RPMI8226 (cell line): ENCODE measurements around the gene CBFB.

ENCODE experiments used
- DNase-seq: peaks from one replicate; pipeline ENCODE4 v3.0.0-alpha.2; 2015

The CBFB gene

DNA sequence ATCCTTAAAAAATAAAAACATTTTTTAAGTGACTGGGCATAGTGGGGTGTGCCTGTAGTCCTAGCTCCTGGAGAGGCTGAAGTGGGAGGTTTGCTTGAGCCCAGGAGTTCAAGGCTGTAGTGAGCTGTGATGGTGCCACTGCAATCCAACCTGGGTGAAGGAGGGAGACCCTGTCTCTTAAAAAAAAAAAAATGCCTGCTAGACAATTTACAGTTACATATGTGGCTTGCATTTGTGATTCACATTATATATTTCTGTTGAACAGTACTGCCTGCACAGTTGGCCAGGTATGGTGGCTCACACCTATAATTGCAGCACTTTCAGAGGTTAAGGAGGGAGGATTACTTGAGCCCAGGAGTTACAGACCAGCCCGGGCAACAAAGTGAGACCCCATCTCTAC lies 23.4 kb downstream of the CBFB start:
- DNase-seq = no peak

DNA sequence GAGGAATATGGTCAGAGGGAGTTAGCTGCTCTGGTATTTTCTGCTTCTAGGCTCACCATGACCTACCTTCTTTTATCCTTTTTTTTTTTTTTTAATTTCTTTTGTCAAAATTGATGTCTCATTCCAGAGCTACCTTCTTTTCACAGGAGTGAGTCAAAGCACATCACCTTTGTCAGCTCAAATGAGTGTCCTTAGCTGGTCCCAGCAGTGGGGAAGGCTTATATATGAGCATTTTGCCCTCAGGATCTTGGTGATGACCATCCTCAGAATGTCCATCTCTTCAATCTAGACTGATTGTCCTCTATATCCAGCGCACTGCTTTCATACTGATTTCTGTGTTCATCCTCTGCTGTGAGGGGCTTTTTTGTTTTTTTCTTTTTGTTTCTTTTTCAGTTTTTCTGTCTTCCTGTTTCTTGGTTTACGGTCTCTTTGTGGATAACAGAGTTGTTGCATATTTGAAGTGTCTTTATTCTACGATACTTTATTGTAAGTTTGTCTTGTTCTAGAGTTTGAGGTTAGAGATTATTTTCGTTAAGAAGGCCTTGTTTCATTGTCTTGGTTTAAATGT lies 24.9 kb downstream of the CBFB start:
- DNase-seq = no peak

DNA sequence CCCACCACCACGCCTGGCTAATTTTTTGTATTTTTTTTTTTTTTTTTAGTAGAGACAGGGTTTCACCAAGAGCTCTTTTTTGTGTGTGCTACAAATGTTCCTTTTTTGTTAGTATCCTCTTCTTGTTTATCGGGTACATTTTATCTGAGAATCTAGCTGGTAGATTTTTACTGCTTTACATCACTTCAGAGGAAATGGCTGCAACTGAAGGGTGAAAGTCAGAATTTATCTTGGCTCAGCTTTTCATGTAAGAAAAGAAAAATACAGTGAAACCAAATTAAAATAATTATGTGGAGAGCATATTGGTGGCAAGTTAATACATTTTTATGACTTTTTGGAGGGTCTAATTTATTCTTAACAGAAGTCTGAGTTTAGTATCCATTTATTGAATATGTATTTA lies 26.0 kb downstream of the CBFB start:
- DNase-seq = no peak

DNA sequence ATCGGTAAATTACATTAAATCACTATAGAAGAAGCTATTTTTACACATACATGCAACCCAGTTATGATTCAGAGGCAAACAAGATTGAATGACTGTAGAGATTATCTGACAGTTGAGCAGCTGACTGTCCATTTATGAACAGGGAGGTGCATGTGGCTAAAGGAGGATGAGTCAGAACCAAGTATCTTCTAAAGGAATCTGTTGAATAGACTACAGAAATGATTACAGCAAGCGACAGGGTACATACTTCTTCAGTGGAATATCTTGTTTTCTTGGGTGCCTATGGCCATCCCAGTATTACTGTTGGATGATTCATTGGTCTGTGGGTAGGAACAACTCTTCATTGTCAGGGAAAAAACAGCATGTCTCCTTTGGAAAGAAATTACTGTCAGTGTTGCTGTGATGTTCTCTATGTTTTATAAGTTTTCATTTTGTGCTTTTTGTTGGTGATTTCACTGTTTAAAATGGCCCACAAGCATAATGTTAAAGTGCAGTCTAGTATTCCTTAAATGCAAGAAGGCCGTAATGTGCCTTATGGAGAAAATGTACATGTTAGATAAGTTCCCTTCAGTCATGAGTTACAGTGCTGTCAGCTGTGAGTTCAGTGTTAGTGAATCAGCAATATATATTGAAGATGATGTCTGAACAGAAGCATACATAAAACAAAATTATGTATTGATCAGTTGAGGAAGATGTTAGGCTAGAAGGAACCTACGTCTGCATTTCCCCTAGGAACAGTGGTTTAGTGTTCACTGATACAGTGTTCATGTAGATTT lies 27.0 kb downstream of the CBFB start:
- DNase-seq = no peak

DNA sequence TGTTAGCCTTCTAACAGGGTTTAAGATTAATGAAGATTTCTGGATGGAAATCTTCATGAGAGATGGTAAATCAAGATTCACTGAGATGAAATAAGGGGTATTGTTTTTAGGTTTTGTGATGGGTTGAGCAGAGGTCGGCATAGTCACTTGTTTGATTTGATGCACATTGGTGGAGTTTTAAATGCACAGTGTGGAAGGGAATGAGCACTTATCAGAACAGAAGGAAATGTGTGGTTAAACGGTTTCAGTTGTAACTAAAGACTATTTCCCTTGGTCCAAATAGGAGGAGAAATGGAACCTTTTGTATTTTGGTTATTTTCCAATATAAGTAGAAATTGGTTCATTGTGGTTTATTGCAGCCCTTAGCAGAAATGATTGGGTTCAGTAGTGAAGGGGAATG lies 34.1 kb downstream of the CBFB start:
- no peak for DNase-seq

DNA sequence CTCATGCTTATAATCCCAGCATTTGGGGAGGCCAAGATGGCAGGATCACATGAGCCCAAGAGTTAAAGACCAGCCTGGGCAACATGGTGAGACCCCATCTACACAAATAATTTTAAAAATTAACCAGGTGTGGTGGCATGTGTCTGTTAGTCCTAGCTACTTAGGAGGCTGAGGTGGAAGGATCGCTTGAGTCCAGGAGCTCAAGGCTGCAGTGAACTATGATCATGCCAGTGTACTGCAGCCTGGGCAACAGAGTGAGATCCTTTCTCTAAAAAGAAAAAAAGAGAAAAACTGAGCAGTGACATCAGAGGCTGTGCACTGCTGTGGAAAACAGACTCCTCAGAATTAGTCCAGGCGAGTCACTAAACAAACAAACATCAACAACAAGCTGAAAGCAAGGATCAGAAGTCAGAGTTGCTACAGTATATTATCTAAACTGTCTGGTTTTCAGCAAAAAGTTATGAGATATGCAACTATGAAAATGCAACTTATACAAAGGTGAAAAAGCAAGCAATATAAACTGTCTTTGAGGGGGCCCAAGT lies 39.3 kb downstream of the CBFB start:
- DNase-seq = no peak

DNA sequence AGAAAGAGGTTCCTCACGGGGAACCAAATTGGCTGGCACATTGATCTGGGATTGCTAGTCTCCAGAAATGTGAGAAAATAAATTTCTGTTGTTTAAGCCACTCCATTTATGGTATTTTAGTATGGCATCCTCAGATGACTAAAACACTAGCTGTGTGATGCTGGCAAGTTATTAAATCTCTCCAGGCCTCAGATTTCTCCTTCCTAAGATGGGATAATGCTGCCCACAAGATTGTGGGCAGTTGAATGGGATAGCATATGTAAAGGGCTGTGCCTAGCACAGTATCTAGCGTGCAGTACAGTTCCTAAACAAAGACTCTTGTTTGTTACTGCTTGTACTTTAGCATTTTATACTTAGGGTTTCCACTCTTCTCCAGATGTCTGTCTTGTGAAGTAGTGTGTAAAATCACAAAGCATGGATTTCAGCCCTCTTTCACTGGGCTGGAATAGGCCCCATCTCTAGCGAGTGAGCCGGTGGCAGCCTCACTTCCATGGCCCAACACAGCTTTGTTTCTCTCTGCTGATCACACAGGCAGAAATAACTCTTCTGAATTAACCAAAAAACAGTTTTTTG lies 42.6 kb downstream of the CBFB start:
- DNase-seq = no peak

DNA sequence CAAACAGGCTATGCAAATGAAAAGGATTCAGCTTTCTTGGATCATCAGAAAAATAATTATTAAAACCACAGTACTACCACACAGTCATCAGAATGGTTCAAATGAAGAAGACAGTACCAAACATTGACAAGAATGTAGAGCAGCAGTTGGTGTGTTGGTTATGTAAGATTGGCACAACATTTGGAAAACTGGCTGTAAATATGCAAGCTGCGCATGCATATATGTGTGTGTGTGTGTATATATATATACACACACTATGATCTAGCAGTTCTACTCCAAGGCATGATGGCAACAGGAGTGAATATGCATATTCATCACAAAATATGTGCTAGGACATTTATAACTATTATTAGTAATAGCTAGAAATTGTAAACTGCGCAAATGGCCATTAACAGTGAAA lies 46.4 kb downstream of the CBFB start:
- no peak for DNase-seq

DNA sequence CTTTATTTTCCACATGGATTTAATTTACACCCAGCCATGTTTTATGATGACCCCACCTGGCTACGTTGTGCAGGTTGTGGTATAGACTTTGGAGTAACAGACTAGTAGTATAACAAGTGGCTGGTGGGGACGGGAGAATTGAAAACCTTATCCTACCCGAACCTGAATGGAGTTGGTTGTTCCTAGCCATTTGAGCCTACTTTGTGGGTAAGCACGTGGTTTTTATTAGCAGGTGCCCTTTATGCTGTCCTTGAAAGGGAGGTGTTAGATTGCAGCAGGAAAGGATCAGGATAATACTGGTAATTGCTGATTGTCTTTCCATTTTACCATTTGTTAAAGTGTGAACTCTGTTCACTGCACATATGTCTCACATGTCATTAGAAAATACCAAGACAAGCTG lies 48.9 kb downstream of the CBFB start:
- no peak for DNase-seq

DNA sequence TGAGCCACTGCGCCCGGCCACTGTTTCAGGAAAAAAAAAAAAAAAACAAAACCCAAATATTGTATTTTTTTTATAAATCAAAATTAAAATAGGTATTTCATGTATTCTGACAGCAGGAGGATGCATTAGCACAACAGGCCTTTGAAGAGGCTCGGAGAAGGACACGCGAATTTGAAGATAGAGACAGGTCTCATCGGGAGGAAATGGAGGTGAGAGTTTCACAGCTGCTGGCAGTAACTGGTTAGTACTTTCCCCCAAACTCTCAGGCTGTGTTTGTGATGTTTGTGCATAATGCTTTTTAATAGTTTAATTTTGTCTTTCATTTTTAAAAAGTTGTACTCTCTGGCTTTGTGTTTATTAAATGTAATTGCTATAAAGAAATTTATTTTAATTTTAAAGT lies 53.2 kb downstream of the CBFB start:
- DNase-seq = no peak

DNA sequence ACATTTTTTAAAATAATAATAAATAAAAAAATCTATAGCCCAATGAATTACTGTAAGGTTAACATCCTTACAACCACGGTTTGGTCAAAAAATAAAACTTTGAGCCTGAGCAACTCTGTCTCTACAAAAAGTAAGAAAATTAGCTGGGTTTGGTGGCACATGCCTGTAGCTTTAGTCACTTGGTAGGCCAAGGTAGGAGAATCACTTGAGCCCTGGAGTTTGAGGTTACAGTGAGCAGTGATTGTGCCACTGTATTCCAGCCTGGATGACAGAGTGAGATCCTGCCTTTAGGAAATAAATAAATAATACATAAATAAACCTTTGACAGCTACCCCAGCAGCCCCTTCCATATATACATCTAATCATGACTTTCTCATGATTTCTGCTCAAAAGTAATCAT lies 53.9 kb downstream of the CBFB start:
- no peak for DNase-seq

DNA sequence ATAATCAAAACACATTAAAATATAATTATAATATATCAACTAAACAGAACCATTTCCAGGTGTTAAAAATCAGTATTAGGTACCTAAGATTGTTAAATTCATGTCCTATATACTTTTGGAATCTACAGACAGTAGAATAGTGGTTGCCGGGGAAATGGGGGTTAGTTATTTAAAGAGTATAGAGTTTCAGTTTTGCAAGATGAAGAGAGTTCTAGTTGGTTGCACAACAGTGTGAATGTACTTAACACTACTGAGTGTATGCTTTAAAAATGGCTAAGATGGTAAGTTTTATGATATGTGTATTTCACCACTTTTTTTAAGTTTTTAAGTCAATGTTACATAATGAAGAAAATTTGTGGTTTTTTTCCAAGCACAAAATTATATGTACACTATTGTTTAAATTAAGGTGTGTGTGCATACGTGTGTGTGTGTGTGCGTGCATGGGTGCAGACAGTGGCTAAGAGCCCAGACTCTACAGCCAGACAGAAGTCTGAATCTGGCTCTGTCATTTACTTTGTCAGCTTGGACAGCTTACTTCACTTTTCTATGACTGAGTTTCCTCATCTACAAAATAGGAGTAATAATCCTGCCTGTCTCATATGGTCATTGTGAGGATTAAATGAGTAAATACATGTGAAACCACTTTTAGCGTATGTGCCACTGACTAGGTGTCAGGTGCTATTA lies 55.5 kb downstream of the CBFB start:
- no peak for DNase-seq

DNA sequence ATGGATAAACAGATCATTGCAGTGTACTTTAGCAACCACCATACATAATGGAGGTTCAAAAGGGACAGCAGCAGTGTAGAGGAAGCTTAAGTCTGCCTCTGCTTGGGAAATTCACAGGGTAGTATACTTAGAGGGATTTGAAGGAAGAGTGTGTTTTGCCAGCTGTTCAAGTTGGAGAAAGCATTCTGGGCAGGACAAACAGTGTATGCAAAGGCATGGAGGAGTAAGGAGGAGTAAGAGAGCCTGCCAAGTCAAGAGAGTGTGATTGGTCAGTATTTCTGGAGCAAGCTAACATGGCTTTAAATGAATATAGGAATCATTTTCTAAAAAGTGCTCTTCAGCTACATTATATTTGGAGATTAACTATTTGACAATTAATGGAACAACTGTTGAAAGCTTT lies 57.9 kb downstream of the CBFB start:
- no peak for DNase-seq

DNA sequence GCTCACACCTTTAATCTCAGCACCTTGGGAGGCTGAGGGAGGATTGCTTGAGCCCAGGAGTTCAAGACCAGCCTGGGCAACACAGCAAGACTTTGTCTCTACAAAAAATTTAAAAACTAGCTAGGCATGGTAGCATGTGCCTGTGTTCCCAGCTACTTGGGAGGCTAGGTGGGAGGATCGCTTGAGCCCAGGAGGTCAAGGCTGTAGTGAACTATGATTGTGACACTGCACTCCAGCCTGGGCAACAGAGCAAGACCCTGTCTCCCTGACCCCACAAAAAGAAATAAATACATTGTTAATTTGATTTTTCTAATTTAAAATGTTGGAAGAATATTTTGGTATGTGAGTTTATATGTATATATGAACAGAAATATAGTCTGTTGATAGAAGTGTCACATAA lies 58.3 kb downstream of the CBFB start:
- no peak for DNase-seq

DNA sequence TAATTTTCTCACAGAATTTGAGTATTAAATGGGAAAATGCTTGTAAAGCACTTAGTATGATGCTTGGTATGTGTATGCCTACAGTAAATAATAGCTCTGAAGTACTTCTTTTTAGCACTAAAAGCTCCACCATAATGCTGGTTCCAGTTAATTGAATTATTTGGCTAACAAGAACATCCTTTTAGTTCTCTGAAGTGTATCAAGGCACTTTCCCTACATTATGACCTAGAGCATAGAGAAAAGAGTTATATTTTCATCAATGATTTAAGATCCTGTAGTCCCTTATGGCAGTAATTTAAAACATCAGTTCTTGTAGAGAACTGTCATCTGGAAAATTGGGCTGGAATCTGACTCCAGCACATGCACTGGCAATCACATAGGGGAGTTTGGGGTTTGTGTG lies 58.9 kb downstream of the CBFB start:
- no peak for DNase-seq

DNA sequence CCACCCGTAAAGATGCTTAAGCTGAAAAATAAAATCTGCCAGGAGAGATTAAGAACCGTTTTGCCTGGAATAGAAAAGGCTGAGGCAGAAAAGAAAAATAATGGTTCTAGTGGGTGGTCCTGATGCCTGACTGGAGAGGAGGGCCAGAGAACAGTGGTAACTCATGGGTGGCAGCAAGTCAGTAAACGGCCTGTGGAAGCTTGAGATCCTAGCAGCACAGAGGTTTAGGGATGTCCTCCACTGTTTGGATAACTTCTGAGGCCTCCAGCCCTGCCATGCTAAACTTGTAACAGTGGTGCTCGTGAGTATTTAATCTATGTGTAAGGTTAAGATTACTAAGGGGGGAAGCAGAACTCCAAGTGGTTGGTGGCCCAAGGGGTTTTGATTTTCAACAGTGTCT lies 59.6 kb downstream of the CBFB start:
- DNase-seq = no peak

DNA sequence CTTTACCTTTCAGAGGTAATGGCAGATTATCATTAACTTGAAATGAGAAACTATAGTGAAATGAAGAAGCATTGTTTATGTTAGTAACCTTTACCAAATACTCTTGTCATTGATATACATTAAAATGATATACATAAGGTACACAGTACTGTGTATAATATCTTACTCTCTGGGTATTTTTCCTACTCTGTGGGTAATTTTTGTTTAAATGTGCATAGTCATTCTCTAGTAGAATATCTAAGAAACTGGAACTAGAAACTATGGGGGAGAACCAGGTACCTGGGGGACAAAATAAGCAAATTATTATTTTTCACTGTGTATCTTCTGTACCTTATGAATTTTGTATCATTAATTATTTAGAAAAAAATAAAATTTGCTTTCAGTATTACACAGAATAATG lies 60.2 kb downstream of the CBFB start:
- no peak for DNase-seq

DNA sequence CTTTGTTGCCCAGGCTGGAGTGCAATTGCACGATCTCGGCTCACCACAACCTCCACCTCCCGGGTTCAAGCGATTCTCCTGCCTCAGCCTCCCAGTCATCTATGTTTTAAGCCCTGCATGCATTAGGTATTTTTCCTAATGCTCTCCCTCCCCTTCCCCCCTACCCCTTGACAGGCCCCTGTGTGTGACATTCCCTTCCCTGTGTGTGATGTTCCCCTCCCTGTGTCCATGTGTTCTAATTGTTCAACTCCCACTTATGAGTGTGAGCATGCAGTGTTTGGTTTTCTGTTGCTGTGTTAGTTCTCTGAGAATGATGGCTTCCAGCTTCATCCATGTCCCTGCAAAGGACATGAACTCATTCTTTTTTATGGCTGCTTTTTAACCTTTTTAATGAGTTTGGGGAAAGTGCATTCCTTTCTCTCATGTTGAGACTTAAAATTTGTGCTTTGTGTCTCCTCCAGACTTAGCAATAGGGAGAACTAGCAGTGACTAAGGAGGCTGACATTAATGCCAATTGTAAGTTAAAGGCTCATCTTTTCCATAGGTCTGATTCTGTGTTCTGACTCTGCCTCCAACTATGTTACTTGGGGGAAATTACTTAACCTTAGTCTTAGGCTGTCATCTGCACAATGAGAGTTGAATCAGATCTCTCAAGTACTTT lies 63.1 kb downstream of the CBFB start:
- DNase-seq = no peak

DNA sequence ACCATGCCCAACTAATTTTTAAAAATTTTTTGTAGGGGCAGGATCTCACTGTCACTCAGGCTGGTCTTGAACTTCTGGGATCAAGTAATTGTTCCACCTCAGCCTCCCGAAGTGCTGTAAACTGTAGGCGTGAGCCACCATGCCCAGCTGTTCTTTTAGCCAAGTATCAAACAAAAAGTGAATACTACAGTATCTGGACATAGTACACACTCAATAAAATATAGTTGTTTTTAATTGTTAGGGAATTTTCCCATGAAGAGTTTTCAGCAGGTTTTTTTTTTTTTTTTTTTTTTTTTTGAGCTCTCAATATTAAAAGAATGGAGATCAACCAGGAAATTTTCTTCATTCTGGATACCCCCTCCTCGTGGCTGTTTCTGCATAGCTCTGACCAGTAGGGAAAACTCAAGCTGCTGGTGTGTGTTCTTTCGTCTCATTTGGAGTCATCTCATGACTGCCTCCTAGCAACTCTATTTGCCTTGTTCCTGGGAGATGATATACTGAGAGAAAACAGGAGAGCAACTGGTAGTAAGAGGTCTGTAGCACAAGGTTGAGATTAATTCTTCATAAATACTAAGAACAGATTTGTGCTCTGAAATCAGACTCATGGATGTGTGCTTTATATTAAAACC lies 64.3 kb downstream of the CBFB start:
- no peak for DNase-seq

DNA sequence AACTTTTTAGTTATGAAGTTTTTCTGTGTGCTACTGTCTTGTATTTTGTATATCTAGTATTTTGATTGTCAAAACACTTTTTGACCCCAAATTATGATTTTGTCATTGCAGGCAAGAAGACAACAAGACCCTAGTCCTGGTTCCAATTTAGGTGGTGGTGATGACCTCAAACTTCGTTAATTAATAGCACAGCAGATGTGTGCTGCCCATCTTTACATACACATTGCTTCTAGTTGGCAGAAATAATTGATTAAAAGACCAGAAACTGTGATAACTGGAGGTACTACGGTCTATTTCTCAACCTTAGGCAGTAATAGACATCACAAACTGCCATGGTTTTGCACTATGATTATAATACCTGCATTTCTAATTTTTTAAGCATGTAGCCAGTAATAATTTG lies 69.7 kb downstream of the CBFB start:
- DNase-seq = no peak

DNA sequence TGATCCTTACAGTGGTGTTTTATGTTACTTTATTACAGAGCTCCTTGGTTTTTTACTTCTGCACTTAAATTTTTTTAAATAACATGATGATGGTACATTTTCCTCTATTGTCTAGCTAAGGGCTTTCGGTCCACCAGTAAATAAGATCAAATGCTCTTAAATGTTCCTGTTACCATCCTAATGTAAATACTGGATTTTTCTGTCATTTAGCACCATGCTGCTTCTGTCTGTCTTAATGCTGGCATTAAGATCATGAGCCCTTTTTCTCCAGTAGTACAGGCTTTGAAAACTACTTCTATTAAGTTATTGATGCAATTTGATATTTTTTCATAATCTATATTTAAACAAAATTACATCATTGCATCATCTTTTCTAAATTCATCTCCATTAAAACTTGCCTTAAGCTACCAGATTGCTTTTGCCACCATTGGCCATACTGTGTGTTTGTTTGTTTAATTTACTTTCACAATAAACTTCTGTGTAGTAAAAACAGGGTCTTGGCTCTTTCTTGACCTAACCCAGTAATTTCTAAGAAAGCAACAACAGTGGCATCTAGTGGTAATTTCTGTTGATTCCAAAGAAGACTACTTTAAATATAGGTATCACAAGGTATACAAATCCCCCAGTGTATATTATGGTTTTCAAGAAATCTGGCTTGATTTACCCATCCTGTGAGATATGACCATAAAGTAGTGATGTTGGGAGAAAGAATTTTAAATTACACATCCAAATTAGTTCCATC lies 71.8 kb downstream of the CBFB start:
- DNase-seq = no peak
